Hepatocyte (in vitro differentiated cells): ENCODE measurements around the gene SEC22C. TPM values are rescaled to one million over a fixed set of nuclear protein-coding genes. Genes with fewer than 3 reads are reported as not detected.
"Not testable (repeated sequence)": the region's sequence is repeated elsewhere in the genome, so short reads cannot be mapped to it uniquely, and the experiment has no call there.

ENCODE experiments used
- DNase-seq: peaks from one replicate; pipeline ENCODE4 v3.0.0-alpha.2; 2016; ENCODE audit warnings: low spot score
- H2AFZ ChIP-seq: fragments of 200-600 bp; sonication (generic); 2 replicates; pipeline ENCODE4 v1.6.0; 2016; ENCODE audit warnings: antibody characterized with exemption, mild to moderate bottlenecking
- H3K27ac ChIP-seq: fragments of 200-600 bp; sonication (generic); 2 replicates; pipeline ENCODE4 v1.5.1; 2016; ENCODE audit warnings: mild to moderate bottlenecking
- H3K27me3 ChIP-seq: fragments of 200-600 bp; sonication (generic); 2 replicates; pipeline ENCODE4 v1.6.1; 2016
- H3K36me3 ChIP-seq: fragments of 200-600 bp; sonication (generic); replicated peaks from 2 replicates; pipeline ENCODE4 v1.5.1; 2016; ENCODE audit warnings: low read depth; ENCODE audit not compliant: insufficient read depth
- H3K4me1 ChIP-seq: fragments of 200-600 bp; sonication (generic); 2 replicates; pipeline ENCODE4 v1.5.1; 2016; ENCODE audit warnings: mild to moderate bottlenecking, moderate library complexity; ENCODE audit not compliant: insufficient read depth
- H3K4me2 ChIP-seq: fragments of 200-600 bp; sonication (generic); 2 replicates; pipeline ENCODE4 v1.6.0; 2016
- H3K4me3 ChIP-seq: fragments of 200-600 bp; sonication (generic); 2 replicates; pipeline ENCODE4 v1.5.1; 2016; ENCODE audit warnings: mild to moderate bottlenecking
- H3K79me2 ChIP-seq: fragments of 200-600 bp; sonication (generic); 2 replicates; pipeline ENCODE4 v1.6.0; 2017; ENCODE audit warnings: mild to moderate bottlenecking
- H3K9me2 ChIP-seq: fragments of 200-600 bp; sonication (generic); replicated peaks from 2 replicates; pipeline ENCODE4 v1.6.0; 2017; ENCODE audit warnings: mild to moderate bottlenecking; ENCODE audit not compliant: insufficient read depth
- H3K9me3 ChIP-seq: fragments of 200-600 bp; sonication (generic); 2 replicates; pipeline ENCODE4 v1.5.1; 2016; ENCODE audit warnings: low read depth, mild to moderate bottlenecking
- H4K20me1 ChIP-seq: fragments of 200-600 bp; sonication (generic); 2 replicates; pipeline ENCODE4 v1.6.0; 2016; ENCODE audit warnings: mild to moderate bottlenecking; ENCODE audit not compliant: insufficient read depth, poor library complexity, severe bottlenecking
- CTCF ChIP-seq: fragments of 200-600 bp; sonication (generic); IDR thresholded peaks from 2 replicates; pipeline ENCODE4 v1.5.1; 2016; ENCODE audit warnings: antibody characterized with exemption, mild to moderate bottlenecking; ENCODE audit not compliant: poor library complexity
- EZH2 ChIP-seq: fragments of 200-600 bp; sonication (generic); IDR thresholded peaks from 2 replicates; pipeline ENCODE4 v1.6.1; 2016; ENCODE audit warnings: antibody characterized with exemption, mild to moderate bottlenecking, borderline replicate concordance
- EZH2phosphoT487 ChIP-seq: fragments of 200-600 bp; sonication (generic); IDR thresholded peaks from one replicate; pipeline ENCODE4 v1.6.1; 2018; ENCODE audit warnings: antibody characterized with exemption, mild to moderate bottlenecking, low read depth, moderate library complexity; ENCODE audit not compliant: unreplicated experiment, severe bottlenecking
- WGBS: methylation state at CpG from one replicate; pipeline ENCODE4 v1.1.6; 2016; ENCODE audit warnings: low lambda C conversion rate; ENCODE audit errors: missing lambda C conversion rate; 5-methylcytosine and 5-hydroxymethylcytosine counted together
- polyA plus RNA-seq: library from polyadenylated mRNA; unstranded; fragments of >200 nt; fragmentation: Nextera tagmentation; extraction: Ambion mirVana; gene quantifications from 2 replicates; pipeline ENCODE4 v1.2.1, GENCODE V29; 2016
- total RNA-seq: library from RNA; depleted of rRNA; stranded (reverse); fragments of >200 nt; gene quantifications from 2 replicates; pipeline ENCODE4 v1.2.3, GENCODE V29; 2014

The SEC22C gene
- total and polyA plus RNA-seq, 2 experiments from 2014 or later = 31.4 to 53.9 TPM

- Histone ChIP-seq H3K4me3 (peak overlapping the region; percentile 37), H3K9me3 (no peaks in the 10 kb centered on the region), H4K20me1 (peaks cover 4% of the 10 kb centered on the region), H3K27me3 (no peaks in the 10 kb centered on the region), H3K4me1 (peaks cover 16% of the 10 kb centered on the region), H3K79me2 (peaks cover 52% of the 10 kb centered on the region), H2AFZ (peak overlapping the region; percentile 70), H3K27ac (peak overlapping the region; percentile 91), H3K4me2 (peak overlapping the region; percentile 82), H3K9me2 (no peaks in the 10 kb centered on the region), H3K36me3 (no peaks in the 10 kb centered on the region)
- TF ChIP-seq CTCF (no peak), EZH2phosphoT487 (no peak), EZH2 (no peak)
- no peak for DNase-seq
- under 1% methylated on average over 10 of the region's 11 CpGs for WGBS
These were observed 413 bp downstream of the SEC22C start for GRCh38 chr3:42581400-42581708.

- peaks cover 16% of the 10 kb centered on the region for H3K4me1 ChIP-seq
- H3K27ac ChIP-seq, H3K9me2 ChIP-seq, H2AFZ ChIP-seq, H3K27me3 ChIP-seq, H4K20me1 ChIP-seq, H3K4me3 ChIP-seq, H3K36me3 ChIP-seq, DNase-seq, H3K4me2 ChIP-seq: not testable (repeated sequence)
- H3K9me3 ChIP-seq = peaks cover 12% of the 10 kb centered on the region
- 95% methylated on average over 4 of the region's 4 CpGs for WGBS
- peaks cover 72% of the 10 kb centered on the region for H3K79me2 ChIP-seq
These were observed 2.4 kb downstream of the SEC22C start for GRCh38 chr3:42579346-42579745.

GRCh38 chr3:42578054-42578453, 3.7 kb downstream of the SEC22C start:
- H3K9me3 ChIP-seq = peaks cover 13% of the 10 kb centered on the region
- H2AFZ ChIP-seq = no peak overlapping the region
- peaks cover 4% of the 10 kb centered on the region for H4K20me1 ChIP-seq
- no peaks in the 10 kb centered on the region for H3K27me3 ChIP-seq
- WGBS = 97% methylated on average over 4 of the region's 4 CpGs
- no peaks in the 10 kb centered on the region for H3K9me2 ChIP-seq
- TF ChIP-seq EZH2phosphoT487 = no peak
- no peak for TF ChIP-seq EZH2
- no peak for TF ChIP-seq CTCF
- no peak for DNase-seq
- H3K4me1 ChIP-seq = peaks cover 15% of the 10 kb centered on the region
- H3K79me2 ChIP-seq = peaks cover 77% of the 10 kb centered on the region
- H3K36me3 ChIP-seq = no peaks in the 10 kb centered on the region
- no peak overlapping the region for H3K27ac ChIP-seq
- H3K4me3 ChIP-seq = no peak overlapping the region
- no peak overlapping the region for H3K4me2 ChIP-seq

- no peak for TF ChIP-seq EZH2
- no peak for TF ChIP-seq EZH2phosphoT487
- TF ChIP-seq CTCF = no peak
- H3K36me3 ChIP-seq = no peaks in the 10 kb centered on the region
- H3K27me3 ChIP-seq = no peaks in the 10 kb centered on the region
- no peak for DNase-seq
- no peak overlapping the region for H3K4me3 ChIP-seq
- H2AFZ ChIP-seq = no peak overlapping the region
- peaks cover 4% of the 10 kb centered on the region for H4K20me1 ChIP-seq
- H3K9me3 ChIP-seq = peaks cover 13% of the 10 kb centered on the region
- no peaks in the 10 kb centered on the region for H3K4me1 ChIP-seq
- no peaks in the 10 kb centered on the region for H3K9me2 ChIP-seq
- no peak overlapping the region for H3K27ac ChIP-seq
- H3K79me2 ChIP-seq = peaks cover 86% of the 10 kb centered on the region
- H3K4me2 ChIP-seq = no peak overlapping the region
These were observed 6.5 kb downstream of the SEC22C start for GRCh38 chr3:42575137-42575741.
